Osteoblast (primary cell): ENCODE data around the gene GAREM1. TPM values are rescaled to one million over a fixed set of nuclear protein-coding genes. Genes with fewer than 3 reads are reported as not detected.

Source experiments
- DNase-seq: peaks from one replicate; pipeline ENCODE4 v3.0.0; 2011; ENCODE audit warnings: low spot score, mixed read lengths; ENCODE audit not compliant: insufficient read length; ENCODE audit errors: missing footprints
- H2AFZ ChIP-seq: 2 replicates; pipeline ENCODE4 v1.6.0; 2011; ENCODE audit warnings: mild to moderate bottlenecking, low read length
- H3K27ac ChIP-seq: 2 replicates; pipeline ENCODE4 v1.5.1; 2011; ENCODE audit warnings: mild to moderate bottlenecking, low read depth, low read length, moderate library complexity
- H3K27me3 ChIP-seq: 2 replicates; pipeline ENCODE4 v1.6.0; 2012; ENCODE audit warnings: mild to moderate bottlenecking, control low read depth, inconsistent platforms, low read length, moderate library complexity; ENCODE audit not compliant: insufficient read depth
- H3K36me3 ChIP-seq: 2 replicates; pipeline ENCODE4 v1.5.1; 2011; ENCODE audit warnings: mild to moderate bottlenecking, low read length, control low read depth, moderate library complexity; ENCODE audit not compliant: insufficient read depth
- H3K4me1 ChIP-seq: 2 replicates; pipeline ENCODE4 v1.5.1; 2011; ENCODE audit warnings: mild to moderate bottlenecking, low read length, control low read depth, moderate library complexity; ENCODE audit not compliant: insufficient read depth
- H3K4me2 ChIP-seq: 2 replicates; pipeline ENCODE4 v1.6.0; 2011; ENCODE audit warnings: mild to moderate bottlenecking, low read length; ENCODE audit not compliant: insufficient read depth
- H3K4me3 ChIP-seq: fragments of 200-600 bp; sonication (generic); 3 replicates; pipeline ENCODE4 v1.5.1; 2012; ENCODE audit warnings: mild to moderate bottlenecking, low read length, inconsistent platforms; ENCODE audit not compliant: insufficient read depth
- H3K79me2 ChIP-seq: 2 replicates; pipeline ENCODE4 v1.6.0; 2012; ENCODE audit warnings: mild to moderate bottlenecking, low read length, control low read depth, inconsistent platforms; ENCODE audit not compliant: insufficient read depth
- H3K9me3 ChIP-seq: 2 replicates; pipeline ENCODE4 v1.5.1; 2011; ENCODE audit warnings: low read depth, low read length, control low read depth
- H4K20me1 ChIP-seq: 2 replicates; pipeline ENCODE4 v1.6.0; 2012; ENCODE audit warnings: mild to moderate bottlenecking, low read length, control low read depth; ENCODE audit not compliant: insufficient read depth
- CTCF ChIP-seq: IDR thresholded peaks from 2 replicates; pipeline ENCODE4 v1.5.1; 2011; ENCODE audit warnings: mild to moderate bottlenecking, low read depth, low read length, moderate library complexity; ENCODE audit errors: extremely low read depth
- total RNA-seq: library from RNA; depleted of rRNA; stranded (reverse); fragments of >200 nt; gene quantifications from 2 replicates; pipeline ENCODE4 v1.2.3, GENCODE V29; 2012

GAREM1 gene
- total RNA-seq, 1 donor, result 3.6 TPM

- DNase-seq, result no peak
- Histone ChIP-seq H3K27ac (no peak overlapping the region), H3K4me3 (no peak overlapping the region), H4K20me1 (no peaks in the 10 kb centered on the region), H3K4me1 (no peaks in the 10 kb centered on the region), H2AFZ (no peak overlapping the region), H3K9me3 (no peaks in the 10 kb centered on the region), H3K79me2 (no peaks in the 10 kb centered on the region), H3K4me2 (no peak overlapping the region), H3K36me3 (no peaks in the 10 kb centered on the region), H3K27me3 (peaks cover 3% of the 10 kb centered on the region)
- TF ChIP-seq CTCF, result no peak
Observed at GRCh38 chr18:32450874-32451273, 19.8 kb downstream of the GAREM1 start.

- H3K4me2 ChIP-seq, result no peak overlapping the region
- no peaks in the 10 kb centered on the region for H3K36me3 ChIP-seq
- H3K27ac ChIP-seq, result no peak overlapping the region
- H3K9me3 ChIP-seq, result no peaks in the 10 kb centered on the region
- DNase-seq, result no peak
- no peaks in the 10 kb centered on the region for H3K79me2 ChIP-seq
- no peaks in the 10 kb centered on the region for H4K20me1 ChIP-seq
- no peak overlapping the region for H3K4me3 ChIP-seq
- no peaks in the 10 kb centered on the region for H3K4me1 ChIP-seq
- H2AFZ ChIP-seq, result no peak overlapping the region
- no peak for TF ChIP-seq CTCF
- peaks cover under 1% of the 10 kb centered on the region for H3K27me3 ChIP-seq
Observed at GRCh38 chr18:32450026-32450691, 20.5 kb downstream of the GAREM1 start.

GRCh38 chr18:32446780-32447179, 23.9 kb downstream of the GAREM1 start:
- Histone ChIP-seq H3K4me3 (no peak overlapping the region), H2AFZ (no peak overlapping the region), H3K79me2 (no peaks in the 10 kb centered on the region), H3K4me1 (no peaks in the 10 kb centered on the region), H4K20me1 (no peaks in the 10 kb centered on the region), H3K27ac (no peak overlapping the region), H3K4me2 (no peak overlapping the region), H3K27me3 (no peaks in the 10 kb centered on the region), H3K36me3 (no peaks in the 10 kb centered on the region), H3K9me3 (no peaks in the 10 kb centered on the region)
- TF ChIP-seq CTCF, result no peak
- no peak for DNase-seq

- no peak overlapping the region for H2AFZ ChIP-seq
- no peak overlapping the region for H3K4me3 ChIP-seq
- H4K20me1 ChIP-seq, result no peaks in the 10 kb centered on the region
- no peak overlapping the region for H3K4me2 ChIP-seq
- no peaks in the 10 kb centered on the region for H3K79me2 ChIP-seq
- no peak for DNase-seq
- H3K27ac ChIP-seq, result no peak overlapping the region
- TF ChIP-seq CTCF, result no peak
- no peaks in the 10 kb centered on the region for H3K9me3 ChIP-seq
- H3K36me3 ChIP-seq, result no peaks in the 10 kb centered on the region
- no peaks in the 10 kb centered on the region for H3K27me3 ChIP-seq
- H3K4me1 ChIP-seq, result no peaks in the 10 kb centered on the region
Observed at GRCh38 chr18:32445846-32446245, 24.8 kb downstream of the GAREM1 start.
